HCT116 (cell line): ENCODE measurements around the gene TYW5. TPM values are rescaled to one million over a fixed set of nuclear protein-coding genes. Genes with fewer than 3 reads are reported as not detected.

Source experiments
- ATAC-seq: fragments of 200-7000 bp; cut with Tn5 transposase; 2 replicates; pipeline ENCODE4 v1.9.1; 2020; ENCODE audit warnings: mild to moderate bottlenecking, moderate library complexity
- BruUV-seq: library from RNA; stranded (reverse); fragments of 400-500 nt; replicated peaks from 2 replicates; lab custom pipeline; 2021; lab: Mats Ljungman, UMichigan
- CTCF ChIA-PET: fragments of 300-600 bp; sonication (Branson Sonifier 250); formaldehyde crosslinking; loops from one replicate; lab custom pipeline; 2021; ENCODE audit warnings: antibody characterized with exemption; lab: Charles Lee
- POLR2A ChIA-PET: fragments of 300-600, 350-600 bp; sonication (Branson Sonifier 250); formaldehyde crosslinking; loops from one replicate; lab custom pipeline; 2021; ENCODE audit warnings: antibody characterized with exemption; lab: Charles Lee
- RAD21 ChIA-PET, 2 experiments: fragments of 300-600 bp; sonication (Branson Sonifier 250); formaldehyde crosslinking; loops; one replicate each; lab custom pipeline; 2023; ENCODE audit warnings: low total read pairs in 2 of 2; ENCODE audit not compliant: uncharacterized antibody in 2 of 2, unreplicated experiment in 2 of 2, low non-redundant PET in 1 of 2; lab: Charles Lee
- DNase-seq: peaks from one replicate; pipeline ENCODE4 v3.0.0-alpha.2; 2010; ENCODE audit warnings: low read depth, low spot score
- H2AFZ ChIP-seq: fragments of 200-600 bp; shearing (Covaris generic), sonication (generic); 2 replicates; pipeline ENCODE4 v1.6.1; 2017; ENCODE audit warnings: low read depth, mixed run types, mixed read lengths, antibody characterized with exemption, low read length; ENCODE audit not compliant: poor library complexity, severe bottlenecking
- H3K27ac ChIP-seq: 2 replicates; pipeline ENCODE4 v1.5.1; 2012; ENCODE audit warnings: low read depth, low read length
- H3K27me3 ChIP-seq: fragments of 200-600 bp; sonication (generic); 2 replicates; pipeline ENCODE4 v1.6.1; 2016; ENCODE audit warnings: mixed run types, low read length, mixed read lengths; ENCODE audit not compliant: insufficient read depth
- H3K36me3 ChIP-seq, 2 experiments: fragments of 200-500 bp in 1 of 2; fragments of 200-600 bp in 1 of 2; sonication (Bioruptor generic) in 1 of 2; sonication (generic) in 1 of 2; 2 replicates each; pipeline versions ENCODE4 v1.5.1 to v1.6.1; 2014 to 2016; ENCODE audit warnings: low read length in 2 of 2, inconsistent platforms in 1 of 2, mixed read lengths in 1 of 2, mixed run types in 1 of 2; ENCODE audit not compliant: insufficient read depth in 2 of 2, control insufficient read depth in 1 of 2
- H3K4me1 ChIP-seq, 2 experiments: fragments of 200-600 bp in 1 of 2; sonication (generic) in 1 of 2; 2 replicates each; pipeline versions ENCODE4 v1.5.1 to v1.6.1; 2012 to 2017; ENCODE audit warnings: low read length in 2 of 2, inconsistent platforms in 1 of 2, mild to moderate bottlenecking in 1 of 2, mixed read lengths in 1 of 2, mixed run types in 1 of 2, moderate library complexity in 1 of 2; ENCODE audit not compliant: insufficient read depth in 2 of 2, control insufficient read depth in 1 of 2
- H3K4me2 ChIP-seq: fragments of 200-600 bp; sonication (generic); 2 replicates; pipeline ENCODE4 v1.6.1; 2017; ENCODE audit warnings: mixed run types, low read length, mixed read lengths
- H3K4me3 ChIP-seq, 2 experiments: fragments of 200-600 bp in 1 of 2; sonication (generic) in 1 of 2; replicated peaks in 1 of 2; 2 replicates each; pipeline ENCODE4 v1.5.1; 2011 to 2016; ENCODE audit warnings: low read length in 2 of 2, control low read depth in 1 of 2, low read depth in 1 of 2, mild to moderate bottlenecking in 1 of 2, mixed read lengths in 1 of 2, mixed run types in 1 of 2
- H3K79me2 ChIP-seq: fragments of 200-600 bp; sonication (generic); 2 replicates; pipeline ENCODE4 v1.6.1; 2017; ENCODE audit warnings: mild to moderate bottlenecking, mixed run types, low read length, moderate library complexity, mixed read lengths; ENCODE audit not compliant: insufficient read depth
- H3K9ac ChIP-seq: fragments of 200-600 bp; sonication (generic); 2 replicates; pipeline ENCODE4 v1.6.1; 2016; ENCODE audit warnings: low read length, mixed read lengths
- H3K9me2 ChIP-seq: fragments of 200-600 bp; sonication (generic), shearing (Covaris generic); 2 replicates; pipeline ENCODE4 v1.6.1; 2017; ENCODE audit warnings: mixed run types, mild to moderate bottlenecking, moderate library complexity; ENCODE audit not compliant: insufficient read depth
- H3K9me3 ChIP-seq, 2 experiments: fragments of 200-500 bp in 1 of 2; fragments of 200-600 bp in 1 of 2; sonication (Bioruptor generic) in 1 of 2; sonication (generic) in 1 of 2; 2 replicates each; pipeline ENCODE4 v1.6.1; 2014 to 2017; ENCODE audit warnings: low read length in 2 of 2, mixed read lengths in 2 of 2, inconsistent platforms in 1 of 2, low read depth in 1 of 2, mild to moderate bottlenecking in 1 of 2, mixed run types in 1 of 2, moderate library complexity in 1 of 2; ENCODE audit not compliant: control insufficient read depth in 1 of 2, insufficient read depth in 1 of 2
- H4K20me1 ChIP-seq: fragments of 200-600 bp; sonication (generic), shearing (Covaris generic); 2 replicates; pipeline ENCODE4 v1.6.1; 2017; ENCODE audit warnings: mixed run types, mild to moderate bottlenecking, moderate library complexity; ENCODE audit not compliant: insufficient read depth
- ATF3 ChIP-seq: IDR thresholded peaks from 2 replicates; pipeline ENCODE4 v1.6.1; 2012
- CEBPB ChIP-seq: IDR thresholded peaks from 2 replicates; pipeline ENCODE4 v1.6.1; 2012; ENCODE audit warnings: low read depth
- ELF1 ChIP-seq: IDR thresholded peaks from 2 replicates; pipeline ENCODE4 v1.6.1; 2012; ENCODE audit warnings: low read depth, borderline replicate concordance
- MAX ChIP-seq: IDR thresholded peaks from 2 replicates; pipeline ENCODE4 v1.6.1; 2012
- REST ChIP-seq: IDR thresholded peaks from 2 replicates; pipeline ENCODE4 v1.6.1; 2012; ENCODE audit warnings: low read depth
- YY1 ChIP-seq: IDR thresholded peaks from 2 replicates; pipeline ENCODE4 v1.6.1; 2011; ENCODE audit warnings: low read length, low read depth, moderate library complexity, mild to moderate bottlenecking; ENCODE audit not compliant: insufficient replicate concordance; ENCODE audit errors: extremely low read depth
- ZBTB33 ChIP-seq: IDR thresholded peaks from 2 replicates; pipeline ENCODE4 v1.6.1; 2011; ENCODE audit warnings: mild to moderate bottlenecking, low read length, moderate library complexity; ENCODE audit not compliant: insufficient replicate concordance; ENCODE audit errors: extremely low read depth
- ZFX ChIP-seq: fragments of 450-650 bp; IDR thresholded peaks from 2 replicates; pipeline ENCODE4 v1.6.1; 2017
- ZNF274 ChIP-seq: fragments of 200-500 bp; sonication (Bioruptor generic); IDR thresholded peaks from 2 replicates; pipeline ENCODE4 v1.6.1; 2014; ENCODE audit warnings: mild to moderate bottlenecking, low read depth, low read length, inconsistent platforms
- intact Hi-C: fragments of 100-400 bp; cut with micrococcal nuclease; formaldehyde crosslinking; loops from 2 replicates; pipeline ENCODE4 v1.10.0; 2022
- total RNA-seq: library from RNA; stranded (reverse); gene quantifications from one replicate; pipeline ENCODE4 v1.2.1, GENCODE V29; 2021; ENCODE audit not compliant: unreplicated experiment

Gene TYW5
- total RNA-seq, 1 experiment from 2014 or later: 7.7 TPM

- TF ChIP-seq ZFX (no peak), YY1 (no peak), ELF1 (no peak), ZBTB33 (no peak), ZNF274 (no peak), ATF3 (no peak), CEBPB (no peak), MAX (no peak), REST (no peak)
- intact Hi-C loops: no loop called here
- Histone ChIP-seq H4K20me1 (no peaks in the 10 kb centered on the region), H3K9ac (no peak overlapping the region), H3K27me3 (peaks cover 7% of the 10 kb centered on the region; the same call in 1 of the 2 replicates), H2AFZ (no peak overlapping the region), H3K4me3 (no peak overlapping the region), H3K27ac (no peak overlapping the region), H3K36me3 (no peaks in the 10 kb centered on the region), H3K79me2 (no peaks in the 10 kb centered on the region), H3K9me2 (no peaks in the 10 kb centered on the region), H3K4me2 (no peak overlapping the region), H3K4me1 (peaks cover 0 to under 1% of the 10 kb centered on the region in 2 experiments; a peak in 1 of 4 replicates), H3K9me3 (no peaks in the 10 kb centered on the region)
- BruUV-seq: no TSS peak
- DNase-seq (no peak), ATAC-seq (no peak)
- RAD21 ChIA-PET: no interaction called here
- POLR2A ChIA-PET: no interaction called here
- CTCF ChIA-PET: no interaction called here
Observed at GRCh38 chr2:199883474-199884212, 71.6 kb downstream of the TYW5 start.
